Hepatocyte (in vitro differentiated cells): ENCODE measurements around the gene ALDOC. TPM values are rescaled to one million over a fixed set of nuclear protein-coding genes. Genes with fewer than 3 reads are reported as not detected.

Experiments used
- DNase-seq: peaks from one replicate; pipeline ENCODE4 v3.0.0-alpha.2; 2016; ENCODE audit warnings: low spot score
- H2AFZ ChIP-seq: fragments of 200-600 bp; sonication (generic); 2 replicates; pipeline ENCODE4 v1.6.0; 2016; ENCODE audit warnings: antibody characterized with exemption, mild to moderate bottlenecking
- H3K27ac ChIP-seq: fragments of 200-600 bp; sonication (generic); 2 replicates; pipeline ENCODE4 v1.5.1; 2016; ENCODE audit warnings: mild to moderate bottlenecking
- H3K27me3 ChIP-seq: fragments of 200-600 bp; sonication (generic); 2 replicates; pipeline ENCODE4 v1.6.1; 2016
- H3K36me3 ChIP-seq: fragments of 200-600 bp; sonication (generic); replicated peaks from 2 replicates; pipeline ENCODE4 v1.5.1; 2016; ENCODE audit warnings: low read depth; ENCODE audit not compliant: insufficient read depth
- H3K4me1 ChIP-seq: fragments of 200-600 bp; sonication (generic); 2 replicates; pipeline ENCODE4 v1.5.1; 2016; ENCODE audit warnings: mild to moderate bottlenecking, moderate library complexity; ENCODE audit not compliant: insufficient read depth
- H3K4me2 ChIP-seq: fragments of 200-600 bp; sonication (generic); 2 replicates; pipeline ENCODE4 v1.6.0; 2016
- H3K4me3 ChIP-seq: fragments of 200-600 bp; sonication (generic); 2 replicates; pipeline ENCODE4 v1.5.1; 2016; ENCODE audit warnings: mild to moderate bottlenecking
- H3K79me2 ChIP-seq: fragments of 200-600 bp; sonication (generic); 2 replicates; pipeline ENCODE4 v1.6.0; 2017; ENCODE audit warnings: mild to moderate bottlenecking
- H3K9me2 ChIP-seq: fragments of 200-600 bp; sonication (generic); replicated peaks from 2 replicates; pipeline ENCODE4 v1.6.0; 2017; ENCODE audit warnings: mild to moderate bottlenecking; ENCODE audit not compliant: insufficient read depth
- H3K9me3 ChIP-seq: fragments of 200-600 bp; sonication (generic); 2 replicates; pipeline ENCODE4 v1.5.1; 2016; ENCODE audit warnings: low read depth, mild to moderate bottlenecking
- H4K20me1 ChIP-seq: fragments of 200-600 bp; sonication (generic); 2 replicates; pipeline ENCODE4 v1.6.0; 2016; ENCODE audit warnings: mild to moderate bottlenecking; ENCODE audit not compliant: insufficient read depth, poor library complexity, severe bottlenecking
- CTCF ChIP-seq: fragments of 200-600 bp; sonication (generic); IDR thresholded peaks from 2 replicates; pipeline ENCODE4 v1.5.1; 2016; ENCODE audit warnings: antibody characterized with exemption, mild to moderate bottlenecking; ENCODE audit not compliant: poor library complexity
- EZH2 ChIP-seq: fragments of 200-600 bp; sonication (generic); IDR thresholded peaks from 2 replicates; pipeline ENCODE4 v1.6.1; 2016; ENCODE audit warnings: antibody characterized with exemption, mild to moderate bottlenecking, borderline replicate concordance
- EZH2phosphoT487 ChIP-seq: fragments of 200-600 bp; sonication (generic); IDR thresholded peaks from one replicate; pipeline ENCODE4 v1.6.1; 2018; ENCODE audit warnings: antibody characterized with exemption, mild to moderate bottlenecking, low read depth, moderate library complexity; ENCODE audit not compliant: unreplicated experiment, severe bottlenecking
- WGBS: methylation state at CpG from one replicate; pipeline ENCODE4 v1.1.6; 2016; ENCODE audit warnings: low lambda C conversion rate; ENCODE audit errors: missing lambda C conversion rate; 5-methylcytosine and 5-hydroxymethylcytosine counted together
- polyA plus RNA-seq: library from polyadenylated mRNA; unstranded; fragments of >200 nt; fragmentation: Nextera tagmentation; extraction: Ambion mirVana; gene quantifications from 2 replicates; pipeline ENCODE4 v1.2.1, GENCODE V29; 2016
- total RNA-seq: library from RNA; depleted of rRNA; stranded (reverse); fragments of >200 nt; gene quantifications from 2 replicates; pipeline ENCODE4 v1.2.3, GENCODE V29; 2014

The ALDOC gene
- total and polyA plus RNA-seq, 2 experiments from 2014 or later: 14.9 to 31.8 TPM

GRCh38 chr17:28622186-28622585, 45.5 kb upstream of the ALDOC start:
- no peak overlapping the region for H3K4me2 ChIP-seq
- no peak for DNase-seq
- H4K20me1 ChIP-seq: no peaks in the 10 kb centered on the region
- no peaks in the 10 kb centered on the region for H3K9me3 ChIP-seq
- TF ChIP-seq CTCF (no peak), EZH2phosphoT487 (no peak), EZH2 (no peak)
- H3K79me2 ChIP-seq: no peaks in the 10 kb centered on the region
- WGBS: 92% methylated on average over 3 of the region's 3 CpGs
- H2AFZ ChIP-seq: no peak overlapping the region
- H3K27ac ChIP-seq: no peak overlapping the region
- H3K9me2 ChIP-seq: no peaks in the 10 kb centered on the region
- no peaks in the 10 kb centered on the region for H3K36me3 ChIP-seq
- no peak overlapping the region for H3K4me3 ChIP-seq
- no peaks in the 10 kb centered on the region for H3K27me3 ChIP-seq
- H3K4me1 ChIP-seq: no peaks in the 10 kb centered on the region

- H2AFZ ChIP-seq: no peak overlapping the region
- no peaks in the 10 kb centered on the region for H3K4me1 ChIP-seq
- no peaks in the 10 kb centered on the region for H3K9me2 ChIP-seq
- H3K9me3 ChIP-seq: no peaks in the 10 kb centered on the region
- 92% methylated on average over 2 of the region's 2 CpGs for WGBS
- no peaks in the 10 kb centered on the region for H3K79me2 ChIP-seq
- H3K4me3 ChIP-seq: no peak overlapping the region
- H3K27me3 ChIP-seq: no peaks in the 10 kb centered on the region
- no peak overlapping the region for H3K4me2 ChIP-seq
- no peak for DNase-seq
- no peaks in the 10 kb centered on the region for H3K36me3 ChIP-seq
- no peak for TF ChIP-seq EZH2phosphoT487
- no peak for TF ChIP-seq EZH2
- TF ChIP-seq CTCF: no peak
- H4K20me1 ChIP-seq: no peaks in the 10 kb centered on the region
- H3K27ac ChIP-seq: no peak overlapping the region
Observed at GRCh38 chr17:28620010-28620409, 43.3 kb upstream of the ALDOC start.

- Histone ChIP-seq H3K4me2 (no peak overlapping the region), H3K27me3 (no peaks in the 10 kb centered on the region), H4K20me1 (no peaks in the 10 kb centered on the region), H3K9me2 (no peaks in the 10 kb centered on the region), H3K79me2 (no peaks in the 10 kb centered on the region), H3K36me3 (no peaks in the 10 kb centered on the region), H3K4me1 (no peaks in the 10 kb centered on the region), H3K9me3 (no peaks in the 10 kb centered on the region), H2AFZ (no peak overlapping the region), H3K27ac (no peak overlapping the region), H3K4me3 (no peak overlapping the region)
- WGBS: 93% methylated on average over 3 of the region's 3 CpGs
- TF ChIP-seq EZH2phosphoT487: no peak
- no peak for TF ChIP-seq CTCF
- TF ChIP-seq EZH2: no peak
- no peak for DNase-seq
Observed at GRCh38 chr17:28618464-28618863, 41.8 kb upstream of the ALDOC start.

- H2AFZ ChIP-seq: no peak overlapping the region
- H3K4me2 ChIP-seq: no peak overlapping the region
- H3K9me3 ChIP-seq: no peaks in the 10 kb centered on the region
- no peaks in the 10 kb centered on the region for H3K36me3 ChIP-seq
- no peaks in the 10 kb centered on the region for H3K27me3 ChIP-seq
- no peak for DNase-seq
- no peak overlapping the region for H3K27ac ChIP-seq
- no peaks in the 10 kb centered on the region for H3K4me1 ChIP-seq
- 89% methylated on average over 7 of the region's 7 CpGs for WGBS
- H3K79me2 ChIP-seq: no peaks in the 10 kb centered on the region
- no peak overlapping the region for H3K4me3 ChIP-seq
- H4K20me1 ChIP-seq: no peaks in the 10 kb centered on the region
- no peak for TF ChIP-seq EZH2phosphoT487
- no peak for TF ChIP-seq EZH2
- no peak for TF ChIP-seq CTCF
- no peaks in the 10 kb centered on the region for H3K9me2 ChIP-seq
Observed at GRCh38 chr17:28616281-28616680, 39.6 kb upstream of the ALDOC start.
